NCI-H1694 treated with DMSO at 0.1 percent for 48 hours (cell line): ENCODE results near the gene NBEA.
A peak's percentile ranks its signal among the peaks of the same experiment; 100 is the strongest.

Source experiments
- DNase-seq: peaks from one replicate; lab custom pipeline; 2025; lab: John Stamatoyannopoulos, UW

NBEA gene

GRCh38 chr13:35179920-35180663 lies 238.0 kb downstream of the NBEA start:
- no peak for DNase-seq

GRCh38 chr13:35190241-35190640 lies 248.2 kb downstream of the NBEA start:
- no peak for DNase-seq

GRCh38 chr13:35191883-35192282 lies 249.8 kb downstream of the NBEA start:
- no peak for DNase-seq

GRCh38 chr13:35198613-35199200 lies 256.6 kb downstream of the NBEA start:
- DNase-seq: peak; percentile 89

GRCh38 chr13:35208587-35208986 lies 266.5 kb downstream of the NBEA start:
- DNase-seq: no peak

GRCh38 chr13:35210261-35210660 lies 268.2 kb downstream of the NBEA start:
- DNase-seq: peak; percentile 76

- DNase-seq: no peak
Observed at GRCh38 chr13:35211949-35212348, 269.9 kb downstream of the NBEA start.

GRCh38 chr13:35213911-35214310 lies 271.8 kb downstream of the NBEA start:
- DNase-seq: no peak

- no peak for DNase-seq
Observed at GRCh38 chr13:35216131-35216530, 274.1 kb downstream of the NBEA start.

- no peak for DNase-seq
Observed at GRCh38 chr13:35219021-35219420, 277.0 kb downstream of the NBEA start.

GRCh38 chr13:35225159-35225558 lies 283.1 kb downstream of the NBEA start:
- DNase-seq: no peak

- no peak for DNase-seq
Observed at GRCh38 chr13:35225582-35225981, 283.5 kb downstream of the NBEA start.

GRCh38 chr13:35228536-35228935 lies 286.5 kb downstream of the NBEA start:
- DNase-seq: no peak

- no peak for DNase-seq
Observed at GRCh38 chr13:35231426-35231825, 289.4 kb downstream of the NBEA start.

- DNase-seq: no peak
Observed at GRCh38 chr13:35238274-35238673, 296.2 kb downstream of the NBEA start.

GRCh38 chr13:35252536-35253205 lies 310.6 kb downstream of the NBEA start:
- no peak for DNase-seq

- no peak for DNase-seq
Observed at GRCh38 chr13:35255241-35255640, 313.2 kb downstream of the NBEA start.

- DNase-seq: no peak
Observed at GRCh38 chr13:35256459-35257148, 314.5 kb downstream of the NBEA start.

GRCh38 chr13:35260316-35260715 lies 318.2 kb downstream of the NBEA start:
- no peak for DNase-seq

- no peak for DNase-seq
Observed at GRCh38 chr13:35266412-35266811, 324.3 kb downstream of the NBEA start.

- DNase-seq: no peak
Observed at GRCh38 chr13:35278917-35279316, 336.8 kb downstream of the NBEA start.

- no peak for DNase-seq
Observed at GRCh38 chr13:35279500-35279899, 337.4 kb downstream of the NBEA start.

- no peak for DNase-seq
Observed at GRCh38 chr13:35283856-35284255, 341.8 kb downstream of the NBEA start.
